HG03565 (cell line): ENCODE data around the gene NEURL1.
"Not testable (repeated sequence)": the region's sequence is repeated elsewhere in the genome, so short reads cannot be mapped to it uniquely, and the experiment has no call there.

ENCODE experiments used
- ATAC-seq: cut with Tn5 transposase; IDR thresholded peaks from one replicate; pipeline ENCODE4 v1.9.1; 2021; ENCODE audit warnings: mild to moderate bottlenecking, moderate library complexity; ENCODE audit not compliant: unreplicated experiment

Gene NEURL1

GRCh38 chr10:103602028-103602851 lies 108.7 kb downstream of the NEURL1 start:
- no peak for ATAC-seq

- ATAC-seq = no peak
Observed at GRCh38 chr10:103602852-103603155, 109.3 kb downstream of the NEURL1 start.

GRCh38 chr10:103603382-103603781 lies 109.9 kb downstream of the NEURL1 start:
- ATAC-seq = no peak

- no peak for ATAC-seq
Observed at GRCh38 chr10:103605359-103606096, 112.0 kb downstream of the NEURL1 start.

- ATAC-seq = not testable (repeated sequence)
Observed at GRCh38 chr10:103606097-103606438, 112.6 kb downstream of the NEURL1 start.

GRCh38 chr10:103607051-103607450 lies 113.5 kb downstream of the NEURL1 start:
- not testable (repeated sequence) for ATAC-seq

- ATAC-seq = not testable (repeated sequence)
Observed at GRCh38 chr10:103608056-103608455, 114.6 kb downstream of the NEURL1 start.

GRCh38 chr10:103609231-103610082 lies 116.0 kb downstream of the NEURL1 start:
- no peak for ATAC-seq

GRCh38 chr10:103610083-103610472 lies 116.6 kb downstream of the NEURL1 start:
- no peak for ATAC-seq

GRCh38 chr10:103610921-103611511 lies 117.5 kb downstream of the NEURL1 start:
- no peak for ATAC-seq

- ATAC-seq = no peak
Observed at GRCh38 chr10:103612462-103613365, 119.2 kb downstream of the NEURL1 start.

- no peak for ATAC-seq
Observed at GRCh38 chr10:103613616-103614015, 120.1 kb downstream of the NEURL1 start.

GRCh38 chr10:103614306-103615158 lies 121.0 kb downstream of the NEURL1 start:
- ATAC-seq = no peak

- ATAC-seq = no peak
Observed at GRCh38 chr10:103616705-103617601, 123.4 kb downstream of the NEURL1 start.

GRCh38 chr10:103617602-103618385 lies 124.3 kb downstream of the NEURL1 start:
- no peak for ATAC-seq

- ATAC-seq = no peak
Observed at GRCh38 chr10:103618575-103619423, 125.3 kb downstream of the NEURL1 start.
